NCI-H2196 treated with DMSO at 0.1 percent for 48 hours (cell line): Measurements from ENCODE around the gene FAM13B.

Experiments used
- DNase-seq: peaks from one replicate; lab custom pipeline; 2025; ENCODE audit not compliant: unreplicated experiment; lab: John Stamatoyannopoulos, UW

Gene FAM13B

DNA sequence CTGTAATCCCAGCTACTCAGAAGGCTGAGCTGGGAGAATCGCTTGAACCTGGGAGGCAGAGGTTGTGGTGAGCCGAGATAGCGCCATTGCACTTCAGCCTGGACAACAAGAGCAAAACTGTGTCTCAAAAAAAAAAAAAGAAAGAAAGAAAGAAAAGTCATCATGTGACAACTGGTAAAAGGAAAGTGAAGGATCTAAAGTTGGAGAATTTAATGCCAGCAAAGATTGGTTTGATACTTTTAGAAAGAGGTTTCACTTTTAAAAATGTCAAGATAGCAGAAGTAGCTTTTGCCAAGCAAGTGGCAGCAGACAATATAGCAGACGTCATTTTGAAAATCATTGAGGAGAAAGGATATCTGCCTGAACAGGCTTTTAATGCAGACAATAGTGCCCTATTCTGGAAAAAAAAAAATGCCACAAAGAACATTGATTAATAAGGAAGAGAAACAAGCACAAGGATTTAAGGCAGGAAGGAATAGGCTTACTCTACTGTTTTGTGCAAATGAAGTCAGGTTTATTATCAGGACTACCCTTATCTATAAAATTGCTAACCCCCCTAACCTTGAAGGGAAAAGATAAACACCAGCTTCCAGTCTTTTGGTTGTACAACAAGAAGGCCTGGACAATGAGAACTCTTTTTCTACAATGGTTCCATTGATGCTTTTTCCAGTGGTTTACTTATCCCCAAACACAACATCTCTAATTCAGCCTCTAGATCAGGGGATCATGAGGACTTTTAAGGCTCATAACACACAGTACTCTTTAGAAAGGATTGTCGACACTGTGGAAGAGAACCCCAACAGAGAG is 131.7 kb downstream of the FAM13B start:
- no peak for DNase-seq

DNA sequence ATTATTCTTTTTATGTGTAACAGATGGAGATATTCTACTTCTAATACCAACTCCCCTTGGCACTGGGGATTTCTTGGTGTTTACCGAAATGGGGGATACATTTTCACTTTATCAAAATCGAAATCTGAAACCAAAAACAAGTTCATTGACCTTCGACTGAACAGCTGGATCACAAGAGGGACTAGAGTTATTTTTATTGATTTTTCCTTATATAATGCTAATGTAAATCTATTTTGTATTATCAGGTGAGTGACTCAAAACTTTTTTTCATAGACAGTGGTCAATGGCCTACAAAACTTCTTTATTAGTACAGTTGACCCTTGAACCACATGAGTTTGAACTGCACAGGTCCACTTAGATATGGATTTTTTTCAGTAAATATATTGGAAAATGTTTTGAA is 133.4 kb downstream of the FAM13B start:
- no peak for DNase-seq

- no peak for DNase-seq
Observed at GRCh38 chr5:137896560-137896959, 136.3 kb downstream of the FAM13B start.

DNA sequence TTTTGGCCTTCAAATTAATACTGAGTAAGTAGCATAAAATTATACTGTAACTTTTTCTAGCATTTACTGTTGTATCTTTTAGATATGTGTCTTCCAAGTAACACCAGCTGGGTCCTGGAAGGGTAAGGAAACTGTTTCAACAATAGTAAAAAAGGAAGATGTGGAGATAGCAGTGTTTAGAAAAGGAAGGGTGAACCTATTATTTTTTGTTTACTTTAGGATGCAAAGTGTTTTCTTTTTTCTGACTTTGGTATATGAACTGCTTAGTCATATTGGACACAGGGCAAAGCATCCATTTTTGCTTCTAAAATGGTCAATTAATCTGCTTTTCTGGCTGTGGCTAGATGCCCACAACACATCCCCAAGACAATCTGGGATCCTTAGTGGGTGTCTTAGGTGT is 138.3 kb downstream of the FAM13B start:
- no peak for DNase-seq

- DNase-seq: no peak
Observed at GRCh38 chr5:137891849-137892248, 141.0 kb downstream of the FAM13B start.

GRCh38 chr5:137890845-137891244 is 142.0 kb downstream of the FAM13B start:
- no peak for DNase-seq

DNA sequence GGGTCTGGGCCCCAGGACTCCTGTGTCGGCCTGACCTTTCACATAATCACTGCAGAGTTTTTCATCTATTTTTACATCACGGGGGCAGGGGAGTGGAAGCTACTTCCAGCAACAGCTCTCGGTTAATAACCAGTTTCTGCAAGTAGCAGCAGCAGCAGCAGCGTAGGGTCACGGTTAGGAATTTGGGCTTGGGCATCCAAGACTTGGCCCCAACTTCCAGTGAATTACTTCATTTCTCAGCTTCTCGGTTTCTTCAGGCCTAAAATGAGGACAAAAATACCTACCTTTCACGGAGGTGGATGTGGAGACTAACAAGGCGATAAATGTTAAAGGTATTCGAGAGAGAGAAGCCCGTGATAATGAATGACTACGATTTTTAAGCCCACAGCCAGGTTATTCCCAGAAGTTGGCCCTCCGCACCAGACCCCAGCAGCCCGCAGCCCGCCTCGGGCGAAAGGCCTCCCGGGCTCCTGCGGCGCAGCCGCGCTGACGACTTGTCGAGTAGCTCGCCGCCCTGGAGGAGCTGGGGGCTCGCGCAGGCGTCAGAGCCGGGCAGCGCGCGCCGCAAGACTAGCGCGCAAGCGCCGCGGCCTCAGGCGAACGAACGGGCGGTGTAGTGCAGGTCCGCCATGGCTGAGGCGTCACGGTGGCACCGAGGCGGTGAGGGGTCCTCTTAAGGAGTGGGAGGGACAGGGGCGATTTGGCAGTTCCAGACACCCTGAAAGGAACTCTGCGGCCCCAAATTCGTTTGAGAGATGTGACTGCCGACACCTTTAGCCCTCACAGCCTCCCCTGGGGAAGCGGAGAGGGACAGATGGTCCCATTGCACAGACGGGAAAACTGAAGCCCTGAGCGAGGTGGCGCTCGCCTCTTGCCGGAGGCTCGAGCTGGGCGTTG is 143.8 kb downstream of the FAM13B start, which contains the start of gene PKD2L2:
TSS of gene PKD2L2 (plus strand) at position 595 of the 897 bp plus-strand sequence. CDS start at position 630, 35 bp downstream.
- no peak for DNase-seq

DNA sequence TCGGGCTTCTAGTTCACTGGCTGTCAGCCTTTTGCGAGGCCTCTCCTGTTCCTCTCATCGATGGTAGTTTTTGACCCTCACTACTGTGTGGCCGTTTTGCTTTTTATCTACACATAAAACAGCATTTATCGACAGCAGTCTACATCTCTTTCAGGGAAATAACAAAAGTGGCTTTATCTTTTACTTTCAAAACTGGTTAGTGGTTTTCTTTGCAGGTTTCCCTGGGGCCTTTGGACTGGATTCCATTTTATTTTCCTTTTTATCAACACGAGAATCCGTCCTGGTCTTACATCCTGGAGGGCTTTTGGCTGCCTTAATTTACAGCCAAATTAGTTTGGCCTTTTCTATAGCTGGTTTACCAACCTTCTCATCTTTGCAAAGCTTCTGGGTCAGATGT is 144.4 kb downstream of the FAM13B start:
- no peak for DNase-seq
